GM19324 (cell line): ENCODE data around the gene PEF1.
"Not testable (repeated sequence)": the region's sequence is repeated elsewhere in the genome, so short reads cannot be mapped to it uniquely, and the experiment has no call there.

Experiments used
- ATAC-seq: cut with Tn5 transposase; IDR thresholded peaks from one replicate; pipeline ENCODE4 v1.9.1; 2021; ENCODE audit warnings: mild to moderate bottlenecking, moderate library complexity; ENCODE audit not compliant: unreplicated experiment, low FRiP score

PEF1 gene

DNA sequence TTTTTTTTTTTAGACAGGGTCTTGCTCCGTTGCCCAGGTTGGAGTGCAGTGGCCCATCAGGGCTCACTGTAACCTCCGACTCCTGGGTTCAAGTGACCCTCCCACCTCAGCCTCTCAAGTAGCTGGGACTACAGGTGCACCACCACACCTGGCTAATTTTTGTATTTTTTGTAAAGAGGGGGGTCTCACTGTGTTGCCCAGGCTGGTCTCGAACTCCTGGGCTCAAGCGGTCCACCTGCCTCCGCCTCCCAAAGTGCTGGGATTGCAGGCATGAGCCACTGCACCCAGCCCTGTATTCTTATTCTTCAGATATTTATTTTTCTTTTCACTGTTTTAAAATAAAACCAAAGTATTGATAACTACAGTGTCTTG is 57.4 kb downstream of the PEF1 start:
- not testable (repeated sequence) for ATAC-seq

DNA sequence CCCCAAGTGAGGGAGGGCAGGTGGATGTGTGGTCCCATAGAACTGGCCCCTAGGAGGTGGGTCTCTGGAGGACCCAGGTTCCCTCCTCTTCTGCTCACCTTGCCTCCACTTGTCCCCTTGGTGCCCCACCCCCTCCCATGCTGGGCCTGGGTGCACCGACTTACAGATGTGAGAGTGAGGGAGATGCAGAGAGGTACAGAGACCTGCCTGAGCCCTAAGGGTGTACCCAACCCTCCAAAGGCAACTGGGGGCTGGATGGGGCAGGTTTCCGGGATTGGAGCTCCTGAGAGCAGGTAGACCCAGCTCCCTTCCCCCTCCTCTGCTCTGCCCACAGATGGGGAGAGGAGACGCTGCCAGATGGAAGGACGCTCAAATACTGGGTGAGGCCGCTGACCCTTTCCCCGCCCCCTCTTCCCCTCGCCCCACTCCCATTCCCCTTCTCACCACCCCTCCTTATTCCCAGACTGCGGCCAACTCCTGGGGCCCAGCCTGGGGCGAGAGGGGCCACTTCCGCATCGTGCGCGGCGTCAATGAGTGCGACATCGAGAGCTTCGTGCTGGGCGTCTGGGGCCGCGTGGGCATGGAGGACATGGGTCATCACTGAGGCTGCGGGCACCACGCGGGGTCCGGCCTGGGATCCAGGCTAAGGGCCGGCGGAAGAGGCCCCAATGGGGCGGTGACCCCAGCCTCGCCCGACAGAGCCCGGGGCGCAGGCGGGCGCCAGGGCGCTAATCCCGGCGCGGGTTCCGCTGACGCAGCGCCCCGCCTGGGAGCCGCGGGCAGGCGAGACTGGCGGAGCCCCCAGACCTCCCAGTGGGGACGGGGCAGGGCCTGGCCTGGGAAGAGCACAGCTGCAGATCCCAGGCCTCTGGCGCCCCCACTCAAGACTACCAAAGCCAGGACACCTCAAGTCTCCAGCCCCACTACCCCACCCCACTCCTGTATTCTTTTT is 58.0 kb downstream of the PEF1 start:
- ATAC-seq = no peak

DNA sequence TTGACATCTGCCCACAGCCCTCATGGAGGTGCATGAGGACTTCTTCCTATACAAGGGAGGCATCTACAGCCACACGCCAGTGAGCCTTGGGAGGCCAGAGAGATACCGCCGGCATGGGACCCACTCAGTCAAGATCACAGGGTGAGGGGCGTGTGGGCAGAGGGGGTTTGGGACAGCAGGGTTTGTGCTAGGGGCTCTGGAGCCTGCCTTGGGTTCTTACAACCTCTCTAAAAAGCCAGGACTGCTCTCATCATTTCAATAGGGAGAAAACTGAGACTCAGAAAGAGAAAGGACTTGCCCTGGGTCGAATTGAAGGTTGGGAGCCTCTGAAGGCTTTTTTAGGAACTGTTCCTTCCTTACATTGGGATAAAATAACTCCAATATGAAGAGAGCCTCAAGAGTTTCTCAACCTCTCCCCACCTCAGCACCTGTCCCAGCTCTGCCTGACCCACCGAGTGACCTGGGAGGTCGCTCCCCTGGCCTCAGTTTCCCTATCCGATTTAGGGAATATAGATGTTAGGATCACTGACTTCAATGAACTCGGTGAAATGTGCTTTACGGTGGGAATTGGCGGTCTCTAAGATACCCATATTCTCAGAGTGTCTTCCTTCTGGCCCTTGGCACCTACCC is 58.8 kb downstream of the PEF1 start:
- ATAC-seq = no peak

DNA sequence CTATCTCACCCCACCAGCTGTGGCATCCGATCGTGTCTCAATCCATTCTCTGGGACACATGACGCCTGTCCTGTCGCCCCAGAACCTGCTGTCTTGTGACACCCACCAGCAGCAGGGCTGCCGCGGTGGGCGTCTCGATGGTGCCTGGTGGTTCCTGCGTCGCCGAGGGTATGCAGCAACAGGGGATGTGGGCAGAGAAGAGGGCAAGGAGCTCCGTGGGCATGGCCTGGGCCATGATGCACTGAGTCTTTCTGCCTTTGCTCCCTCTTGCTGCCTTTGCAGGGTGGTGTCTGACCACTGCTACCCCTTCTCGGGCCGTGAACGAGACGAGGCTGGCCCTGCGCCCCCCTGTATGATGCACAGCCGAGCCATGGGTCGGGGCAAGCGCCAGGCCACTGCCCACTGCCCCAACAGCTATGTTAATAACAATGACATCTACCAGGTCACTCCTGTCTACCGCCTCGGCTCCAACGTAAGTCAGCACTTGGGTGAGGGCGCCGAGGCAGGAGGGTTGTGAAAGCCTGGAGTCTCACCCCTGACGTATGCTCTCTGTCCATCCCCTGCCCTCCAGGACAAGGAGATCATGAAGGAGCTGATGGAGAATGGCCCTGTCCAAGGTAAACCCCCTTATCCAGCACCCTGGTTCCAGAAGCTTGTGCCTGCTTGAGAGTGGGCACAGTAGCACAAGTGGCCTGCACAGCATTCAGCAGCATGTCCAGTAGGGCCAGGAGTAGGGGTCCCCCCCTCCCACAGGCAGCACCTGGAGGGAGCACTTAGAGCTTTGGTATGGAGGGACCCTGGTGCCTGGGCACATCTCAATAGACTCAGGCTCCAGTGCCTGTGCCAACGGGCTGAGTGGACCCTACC is 59.6 kb downstream of the PEF1 start:
- ATAC-seq = no peak

DNA sequence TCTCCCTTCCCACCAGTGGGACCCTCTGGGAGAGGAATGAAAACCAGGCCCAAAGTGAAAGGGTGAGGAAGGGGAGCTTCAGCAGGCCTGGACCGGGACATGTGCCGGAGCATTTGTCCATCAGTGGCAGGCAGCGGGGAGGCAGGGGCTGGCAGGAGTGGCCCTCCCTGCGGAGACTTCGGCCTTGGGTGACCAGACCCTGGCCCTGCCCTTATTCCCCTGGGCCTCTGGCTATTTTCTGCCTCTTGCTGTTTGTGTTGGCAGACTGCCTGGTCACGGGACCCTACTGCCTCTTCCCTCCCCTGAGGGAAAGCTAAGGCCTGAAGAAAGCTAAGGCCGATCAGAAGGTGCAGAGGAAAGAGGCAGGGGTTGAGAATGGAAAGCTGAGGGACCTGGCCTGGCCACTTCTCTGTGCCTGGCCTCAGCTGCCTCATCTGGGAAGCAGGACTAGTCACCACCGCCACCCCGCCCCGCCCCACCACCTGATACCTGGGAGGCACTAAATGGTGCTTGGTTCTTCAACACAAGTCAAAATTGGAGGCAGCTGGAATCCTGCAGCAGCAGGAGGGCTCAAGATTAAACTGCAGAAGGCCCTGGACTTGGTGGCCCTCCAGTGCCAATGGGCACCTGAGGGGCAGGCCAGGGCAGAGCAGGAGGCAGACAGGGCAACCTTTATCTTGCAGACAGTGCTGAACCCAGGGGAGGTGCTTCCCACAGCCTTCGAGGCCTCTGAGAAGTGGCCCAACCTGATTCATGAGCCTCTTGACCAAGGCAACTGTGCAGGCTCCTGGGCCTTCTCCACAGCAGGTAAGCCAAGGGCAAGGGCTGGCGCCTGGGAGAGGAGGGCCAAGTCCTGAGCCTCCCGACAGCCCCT is 60.4 kb downstream of the PEF1 start:
- no peak for ATAC-seq

DNA sequence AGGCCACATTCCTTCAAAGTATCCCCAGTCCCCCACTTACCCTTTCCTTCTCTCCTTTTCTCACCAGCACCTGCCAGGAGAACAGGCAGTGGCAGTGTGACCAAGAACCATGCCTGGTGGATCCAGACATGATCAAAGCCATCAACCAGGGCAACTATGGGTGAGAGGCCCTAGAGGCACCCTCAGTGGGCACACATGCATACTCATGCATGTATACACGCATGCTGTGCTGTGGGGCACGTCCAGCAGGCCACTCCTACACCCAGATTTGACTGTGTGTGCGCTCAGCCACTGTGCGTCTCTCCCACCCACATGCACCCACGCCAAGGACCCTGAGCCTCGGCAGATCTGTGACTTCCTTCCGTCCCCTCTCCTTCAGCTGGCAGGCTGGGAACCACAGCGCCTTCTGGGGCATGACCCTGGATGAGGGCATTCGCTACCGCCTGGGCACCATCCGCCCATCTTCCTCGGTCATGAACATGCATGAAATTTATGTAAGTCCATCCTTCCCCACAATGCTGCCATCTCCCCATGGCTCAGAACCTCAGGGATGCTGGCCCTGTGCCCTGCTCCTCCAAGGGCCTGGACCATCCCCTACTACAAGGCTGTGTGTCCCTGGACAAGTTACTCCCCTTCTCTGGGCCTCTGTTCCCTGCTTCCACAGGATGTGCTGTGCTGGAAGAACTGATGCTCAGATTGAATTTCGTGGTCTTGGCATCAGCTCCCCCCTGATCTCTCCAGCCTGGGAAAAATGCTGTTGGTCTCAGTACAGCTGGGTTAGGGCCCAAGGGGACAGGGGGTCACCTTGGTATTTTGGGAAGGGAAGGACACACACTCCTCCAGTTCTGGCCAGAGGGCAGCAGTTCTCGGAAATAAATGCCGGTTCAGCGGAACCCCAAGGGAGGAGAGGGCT is 61.3 kb downstream of the PEF1 start:
- ATAC-seq = no peak

DNA sequence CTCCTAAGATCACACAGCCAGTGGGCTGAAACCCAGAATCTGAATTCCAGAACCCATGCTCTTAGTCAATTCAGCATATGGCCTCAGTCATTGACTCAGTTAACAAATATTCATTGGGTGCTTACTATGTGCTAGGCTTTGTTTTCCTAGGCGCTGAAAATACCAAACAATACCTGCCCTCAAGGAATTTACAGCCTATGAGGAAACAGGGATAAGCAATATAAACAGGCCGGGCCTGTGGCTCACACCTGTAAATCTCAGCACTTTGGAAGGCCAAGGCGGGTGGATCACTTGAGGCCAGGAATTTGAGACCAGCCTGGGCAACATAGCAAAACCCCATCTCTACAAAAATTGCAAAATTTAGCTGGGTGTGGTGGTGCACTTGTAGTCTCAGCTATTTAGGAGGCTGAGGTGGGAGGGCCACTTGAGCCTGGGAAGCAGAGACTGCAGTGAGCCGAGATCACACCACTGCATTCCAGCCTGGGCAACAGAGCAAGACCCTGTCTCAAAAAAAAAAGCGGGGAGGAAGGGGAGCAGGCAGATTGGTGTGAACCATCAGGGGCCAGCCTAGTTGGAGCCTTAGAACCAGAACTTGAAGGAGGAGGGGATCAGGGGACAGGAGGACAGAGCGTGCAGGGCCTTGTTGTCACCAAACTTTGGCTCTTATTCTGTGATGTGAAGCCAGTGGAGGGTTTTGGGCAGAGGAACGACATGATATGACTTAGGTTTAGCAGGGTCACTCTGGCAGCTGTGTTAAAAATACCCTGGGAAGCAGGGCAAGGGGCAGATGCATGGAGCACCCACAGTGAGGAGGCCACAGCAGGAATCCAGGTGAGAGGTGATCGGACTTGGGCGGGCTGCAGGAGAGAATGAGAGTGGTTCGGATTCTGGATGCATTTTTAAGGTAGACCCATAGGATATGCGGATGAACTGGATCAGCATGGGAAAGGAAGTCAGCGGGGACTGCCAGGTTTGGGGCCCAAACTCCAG is 62.6 kb downstream of the PEF1 start:
- ATAC-seq = no peak

DNA sequence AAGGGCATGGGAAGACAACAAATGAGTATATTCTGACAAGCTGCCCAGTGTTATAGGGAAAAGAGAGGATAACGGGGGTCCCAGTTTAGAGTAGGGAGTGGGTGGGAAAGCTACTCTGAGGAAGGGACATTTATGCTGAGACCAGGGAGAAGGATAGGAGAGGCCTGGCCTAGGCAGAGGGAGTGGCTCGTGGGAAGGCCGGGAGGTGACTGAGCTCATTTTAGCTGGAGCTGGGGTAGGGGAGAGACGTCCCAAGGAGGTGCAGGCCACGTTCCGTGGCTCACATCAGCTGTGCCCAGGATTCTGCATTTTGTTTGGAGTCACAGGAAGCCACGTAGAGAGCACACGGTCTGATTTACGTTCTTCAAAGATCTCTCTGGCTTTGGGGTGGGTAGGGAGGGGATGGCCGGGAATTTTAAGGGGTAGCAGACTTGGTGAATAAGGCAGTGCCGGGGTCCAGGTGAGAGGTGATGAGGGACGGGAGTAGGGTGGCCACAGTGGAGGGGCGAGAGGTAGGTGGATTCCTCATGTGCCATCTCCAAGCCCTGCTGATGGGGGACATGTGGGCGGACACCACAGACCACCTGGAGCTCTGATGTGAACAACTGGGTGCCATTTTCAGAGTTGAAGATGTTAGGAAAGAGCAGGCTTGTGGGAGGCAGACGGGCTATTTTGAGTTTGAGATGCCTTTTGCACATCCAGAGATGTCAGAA is 63.6 kb downstream of the PEF1 start:
- ATAC-seq = no peak

DNA sequence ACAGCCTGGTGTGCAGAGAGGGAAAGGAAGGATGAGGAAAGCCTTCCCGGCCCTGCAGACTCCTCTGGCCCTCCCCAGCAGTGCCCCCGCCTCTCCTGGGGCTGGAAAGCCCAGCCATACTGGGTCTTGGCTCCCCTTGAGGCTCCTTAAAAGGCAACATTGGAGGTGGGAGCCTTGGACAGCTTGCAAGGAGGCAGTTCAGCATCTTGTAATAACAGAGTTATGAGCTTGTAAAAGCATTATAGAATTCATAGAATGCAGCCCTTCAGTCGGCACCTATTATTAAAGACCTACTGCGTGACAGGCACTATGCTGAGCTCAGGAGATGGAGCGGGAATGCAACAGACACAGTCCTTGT is 64.2 kb downstream of the PEF1 start:
- no peak for ATAC-seq
